ENCODE results near the gene UBE2E2. TPM values are rescaled to one million over a fixed set of nuclear protein-coding genes. Genes with fewer than 3 reads are reported as not detected.

UBE2E2 gene
- total and polyA plus RNA-seq, 4 donors = 23.8 to 56.5 (median 32.9) TPM

- 62 to 66% methylated on average over 3 of the region's 3 CpGs for WGBS, 2 donors
- intact Hi-C loops (cut with DNase I) = no loop called here
- no peak for ATAC-seq (ENCODE audit: low FRiP score)
Measured at GRCh38 chr3:23431764-23432163, 228.6 kb downstream of the UBE2E2 start.

GRCh38 chr3:23435318-23435717, 232.2 kb downstream of the UBE2E2 start:
- intact Hi-C loops (cut with DNase I) = no loop called here
- ATAC-seq (ENCODE audit: low FRiP score) (no peak), DNase-seq (no peak)
- Histone ChIP-seq H3K36me3 (ENCODE audit: control insufficient read depth in 1 of 2, insufficient read depth in 2 of 2, low read length in 1 of 2) (no peaks in the 10 kb centered on the region), H3K4me1 (ENCODE audit: control insufficient read depth in 1 of 2, insufficient read depth in 2 of 2, low read length in 2 of 2) (peaks cover 0 to 4% of the 10 kb centered on the region in 2 donors), H3K9me3 (ENCODE audit: control insufficient read depth, low read length) (no peaks in the 10 kb centered on the region), H3K4me3 (ENCODE audit: low read length in 2 of 2) (no peak overlapping the region), H3K27ac (ENCODE audit: low read depth in 1 of 2, low read length in 2 of 2) (no peak overlapping the region), H3K27me3 (ENCODE audit: control insufficient read depth in 1 of 2, insufficient read depth in 2 of 2, low read length in 1 of 2) (no peaks in the 10 kb centered on the region)
- WGBS, 2 donors = 96 to 98% methylated on average over 2 of the region's 2 CpGs

More at GRCh38 chr3:23431764-23432163, 228.6 kb downstream of the UBE2E2 start:
- Histone ChIP-seq H3K36me3 (ENCODE audit: control insufficient read depth in 1 of 2, insufficient read depth in 2 of 2, low read length in 1 of 2) (no peaks in the 10 kb centered on the region), H3K27me3 (ENCODE audit: control insufficient read depth in 1 of 2, insufficient read depth in 2 of 2, low read length in 1 of 2) (no peaks in the 10 kb centered on the region), H3K4me3 (ENCODE audit: low read length in 2 of 2) (no peak overlapping the region), H3K9me3 (ENCODE audit: control insufficient read depth, low read length) (no peaks in the 10 kb centered on the region), H3K4me1 (ENCODE audit: control insufficient read depth in 1 of 2, insufficient read depth in 2 of 2, low read length in 2 of 2) (no peaks in the 10 kb centered on the region), H3K27ac (ENCODE audit: low read depth in 1 of 2, low read length in 2 of 2) (no peak overlapping the region)
- no peak for DNase-seq

GRCh38 chr3:23435904-23436303, 232.8 kb downstream of the UBE2E2 start:
- Histone ChIP-seq H3K9me3 (ENCODE audit: control insufficient read depth, low read length) (no peaks in the 10 kb centered on the region), H3K27me3 (ENCODE audit: control insufficient read depth in 1 of 2, insufficient read depth in 2 of 2, low read length in 1 of 2) (no peaks in the 10 kb centered on the region), H3K36me3 (ENCODE audit: control insufficient read depth in 1 of 2, insufficient read depth in 2 of 2, low read length in 1 of 2) (no peaks in the 10 kb centered on the region), H3K27ac (ENCODE audit: low read depth in 1 of 2, low read length in 2 of 2) (no peak overlapping the region), H3K4me1 (ENCODE audit: control insufficient read depth in 1 of 2, insufficient read depth in 2 of 2, low read length in 2 of 2) (peaks cover 0 to 4% of the 10 kb centered on the region in 2 donors), H3K4me3 (ENCODE audit: low read length in 2 of 2) (no peak overlapping the region)
- intact Hi-C loops (cut with DNase I) = no loop called here
- DNase-seq (no peak), ATAC-seq (ENCODE audit: low FRiP score) (no peak)
- WGBS, 2 donors = 98 to 99% methylated on average over 9 of the region's 9 CpGs

- WGBS, 2 donors = 94 to 95% methylated on average over 7 of the region's 7 CpGs
- intact Hi-C loops (cut with DNase I) = no loop called here
- no peak for ATAC-seq (ENCODE audit: low FRiP score)
Measured at GRCh38 chr3:23437484-23438145, 234.5 kb downstream of the UBE2E2 start.

GRCh38 chr3:23438657-23439056, 235.5 kb downstream of the UBE2E2 start:
- Histone ChIP-seq H3K27me3 (ENCODE audit: control insufficient read depth in 1 of 2, insufficient read depth in 2 of 2, low read length in 1 of 2) (no peaks in the 10 kb centered on the region), H3K9me3 (ENCODE audit: control insufficient read depth, low read length) (no peaks in the 10 kb centered on the region), H3K27ac (ENCODE audit: low read depth in 1 of 2, low read length in 2 of 2) (no peak overlapping the region), H3K4me3 (ENCODE audit: low read length in 2 of 2) (no peak overlapping the region), H3K36me3 (ENCODE audit: control insufficient read depth in 1 of 2, insufficient read depth in 2 of 2, low read length in 1 of 2) (no peaks in the 10 kb centered on the region), H3K4me1 (ENCODE audit: control insufficient read depth in 1 of 2, insufficient read depth in 2 of 2, low read length in 2 of 2) (peaks cover 0 to 4% of the 10 kb centered on the region in 2 donors)
- intact Hi-C loops (cut with DNase I) = no loop called here
- no peak for ATAC-seq (ENCODE audit: low FRiP score)
- no peak for DNase-seq

More at GRCh38 chr3:23437484-23438145, 234.5 kb downstream of the UBE2E2 start:
- no peak for DNase-seq
- Histone ChIP-seq H3K27ac (ENCODE audit: low read depth in 1 of 2, low read length in 2 of 2) (no peak overlapping the region), H3K36me3 (ENCODE audit: control insufficient read depth in 1 of 2, insufficient read depth in 2 of 2, low read length in 1 of 2) (no peaks in the 10 kb centered on the region), H3K4me3 (ENCODE audit: low read length in 2 of 2) (no peak overlapping the region), H3K27me3 (ENCODE audit: control insufficient read depth in 1 of 2, insufficient read depth in 2 of 2, low read length in 1 of 2) (no peaks in the 10 kb centered on the region), H3K9me3 (ENCODE audit: control insufficient read depth, low read length) (no peaks in the 10 kb centered on the region), H3K4me1 (ENCODE audit: control insufficient read depth in 1 of 2, insufficient read depth in 2 of 2, low read length in 2 of 2) (peaks cover 0 to 4% of the 10 kb centered on the region in 2 donors)

GRCh38 chr3:23439080-23439479, 236.0 kb downstream of the UBE2E2 start:
- Histone ChIP-seq H3K4me3 (ENCODE audit: low read length in 2 of 2) (no peak overlapping the region), H3K4me1 (ENCODE audit: control insufficient read depth in 1 of 2, insufficient read depth in 2 of 2, low read length in 2 of 2) (peaks cover 0 to 4% of the 10 kb centered on the region in 2 donors), H3K27ac (ENCODE audit: low read depth in 1 of 2, low read length in 2 of 2) (no peak overlapping the region), H3K27me3 (ENCODE audit: control insufficient read depth in 1 of 2, insufficient read depth in 2 of 2, low read length in 1 of 2) (no peaks in the 10 kb centered on the region), H3K9me3 (ENCODE audit: control insufficient read depth, low read length) (no peaks in the 10 kb centered on the region), H3K36me3 (ENCODE audit: control insufficient read depth in 1 of 2, insufficient read depth in 2 of 2, low read length in 1 of 2) (no peaks in the 10 kb centered on the region)
- intact Hi-C loops (cut with DNase I) = no loop called here
- 97 to 99% methylated on average over 2 of the region's 2 CpGs for WGBS, 2 donors
- ATAC-seq (ENCODE audit: low FRiP score) (no peak), DNase-seq (no peak)

- ATAC-seq (ENCODE audit: low FRiP score) = no peak
- WGBS, 2 donors = 91 to 92% methylated on average over 12 of the region's 12 CpGs
- Histone ChIP-seq H3K27me3 (ENCODE audit: control insufficient read depth in 1 of 2, insufficient read depth in 2 of 2, low read length in 1 of 2) (no peaks in the 10 kb centered on the region), H3K27ac (ENCODE audit: low read depth in 1 of 2, low read length in 2 of 2) (no peak overlapping the region), H3K9me3 (ENCODE audit: control insufficient read depth, low read length) (no peaks in the 10 kb centered on the region), H3K36me3 (ENCODE audit: control insufficient read depth in 1 of 2, insufficient read depth in 2 of 2, low read length in 1 of 2) (no peaks in the 10 kb centered on the region), H3K4me3 (ENCODE audit: low read length in 2 of 2) (no peak overlapping the region), H3K4me1 (ENCODE audit: control insufficient read depth in 1 of 2, insufficient read depth in 2 of 2, low read length in 2 of 2) (peaks cover 0 to 4% of the 10 kb centered on the region in 2 donors)
- intact Hi-C loops (cut with DNase I) = no loop called here
- DNase-seq = no peak
Measured at GRCh38 chr3:23440416-23441294, 237.5 kb downstream of the UBE2E2 start.

GRCh38 chr3:23442598-23443383, 239.7 kb downstream of the UBE2E2 start:
- DNase-seq = no peak
- Histone ChIP-seq H3K36me3 (ENCODE audit: control insufficient read depth in 1 of 2, insufficient read depth in 2 of 2, low read length in 1 of 2) (no peaks in the 10 kb centered on the region), H3K4me3 (ENCODE audit: low read length in 2 of 2) (no peak overlapping the region), H3K4me1 (ENCODE audit: control insufficient read depth in 1 of 2, insufficient read depth in 2 of 2, low read length in 2 of 2) (peaks cover 0 to 2% of the 10 kb centered on the region in 2 donors), H3K27ac (ENCODE audit: low read depth in 1 of 2, low read length in 2 of 2) (no peak overlapping the region), H3K27me3 (ENCODE audit: control insufficient read depth in 1 of 2, insufficient read depth in 2 of 2, low read length in 1 of 2) (no peaks in the 10 kb centered on the region), H3K9me3 (ENCODE audit: control insufficient read depth, low read length) (no peaks in the 10 kb centered on the region)
- intact Hi-C loops (cut with DNase I) = no loop called here
- 87 to 93% methylated on average over 4 of the region's 4 CpGs for WGBS, 2 donors
- ATAC-seq (ENCODE audit: low FRiP score) = no peak
